SK-N-MC (cell line): Measurements from ENCODE around the gene HBE1.

Experiments used
- EZH2 ChIP-seq: fragments of 200-600 bp; sonication (generic); IDR thresholded peaks from one replicate; pipeline ENCODE4 v1.6.1; 2017; ENCODE audit warnings: antibody characterized with exemption
- FOXP2 ChIP-seq: optimal IDR thresholded peaks from 2 replicates; pipeline ENCODE3; 2011; ENCODE audit warnings: mild to moderate bottlenecking, moderate library complexity; ENCODE audit not compliant: insufficient read depth; ENCODE audit errors: extremely low read length, control extremely low read depth
- POLR2AphosphoS5 ChIP-seq: IDR thresholded peaks from 2 replicates; pipeline ENCODE4 v1.6.1; 2012; ENCODE audit warnings: mild to moderate bottlenecking, low read depth, low read length, borderline replicate concordance

GRCh38 chr11:5317292-5317691, 47.5 kb upstream of the HBE1 start:
- TF ChIP-seq EZH2 (no peak), POLR2AphosphoS5 (no peak), FOXP2 (no peak)
